GM18873 (cell line): Measurements from ENCODE around the gene RBMS1.

Source experiments
- ATAC-seq: cut with Tn5 transposase; IDR thresholded peaks from one replicate; pipeline ENCODE4 v1.9.1; 2021; ENCODE audit warnings: mild to moderate bottlenecking, moderate library complexity, moderate number of reproducible peaks; ENCODE audit not compliant: unreplicated experiment, low FRiP score

RBMS1 gene

DNA sequence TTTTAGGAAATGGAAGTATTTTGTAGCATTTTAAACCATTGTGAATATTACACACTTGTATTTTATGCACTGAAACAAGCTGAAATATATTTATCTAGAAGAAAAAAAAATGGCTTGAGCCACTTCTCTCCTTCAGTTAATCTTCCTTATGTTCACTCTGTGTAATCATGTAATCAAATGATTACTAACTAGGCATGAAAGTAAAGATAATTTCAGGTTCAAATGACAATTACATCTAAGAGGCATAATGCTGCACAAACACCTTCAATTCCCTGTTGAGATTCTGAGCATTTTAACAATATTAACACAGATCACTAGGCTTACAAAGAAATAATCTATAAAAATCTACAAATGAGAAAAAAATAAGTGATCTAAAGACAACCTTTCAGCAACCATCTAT is 173.9 kb downstream of the RBMS1 start:
- no peak for ATAC-seq

DNA sequence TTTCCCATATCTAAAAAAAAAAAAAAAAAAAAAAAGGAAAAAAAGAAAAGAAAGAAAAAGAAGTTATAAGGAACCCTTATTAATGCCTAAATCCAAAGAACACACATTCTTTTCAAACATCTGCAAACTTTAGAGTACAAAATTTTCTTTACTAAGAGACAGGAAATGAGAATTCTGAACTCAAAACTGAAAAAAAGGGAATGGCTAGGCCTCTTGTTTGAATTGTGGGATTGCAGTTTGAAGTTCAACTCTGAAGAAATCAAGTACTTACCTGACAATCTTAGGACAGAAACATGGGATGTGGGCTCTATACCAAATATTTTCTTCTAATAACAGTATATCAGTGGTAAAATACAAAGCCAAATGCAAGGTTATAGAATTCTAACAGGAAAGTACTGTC is 175.4 kb downstream of the RBMS1 start:
- ATAC-seq, result no peak

DNA sequence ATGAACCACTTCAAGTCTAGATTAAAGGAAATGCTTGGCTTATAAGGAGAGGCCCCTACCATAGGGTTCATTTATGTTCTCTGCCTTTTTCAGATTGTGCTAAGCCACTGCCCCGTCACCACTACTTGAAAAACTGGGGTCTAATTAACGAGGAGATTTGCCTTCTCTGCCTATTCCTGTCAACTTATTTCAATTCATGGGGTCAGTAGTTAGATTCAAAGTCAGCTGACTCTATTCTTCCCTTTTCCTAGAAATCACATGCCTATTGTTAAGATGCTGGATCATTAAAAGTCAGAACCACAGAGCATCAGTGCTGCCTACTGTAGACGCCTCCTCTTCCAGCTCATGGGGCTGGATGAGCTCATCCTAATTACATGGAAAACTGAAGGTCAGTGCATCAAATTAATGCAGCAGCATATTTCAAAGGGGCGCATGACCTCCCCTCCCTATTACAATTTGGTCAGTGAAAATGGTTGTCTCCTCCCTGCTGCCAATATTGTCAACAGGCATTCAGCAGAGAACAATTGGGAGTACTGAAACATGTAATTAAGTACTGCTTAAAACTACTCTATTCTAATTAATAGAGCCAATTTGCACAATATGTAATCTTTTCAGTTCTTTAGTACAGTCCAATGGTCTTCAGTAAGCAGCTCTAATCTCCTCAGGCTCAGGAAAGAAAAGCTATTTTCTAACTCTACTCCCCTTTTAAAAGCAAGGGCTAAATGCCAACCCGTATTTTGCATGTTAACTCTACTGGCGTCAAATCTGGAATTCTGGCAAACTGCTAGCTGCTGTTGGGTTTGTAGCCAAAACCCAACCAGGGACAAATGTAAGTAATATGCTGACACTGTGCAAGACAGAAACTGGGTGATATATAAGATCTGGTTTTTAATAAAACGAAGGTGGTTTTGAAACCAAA is 176.2 kb downstream of the RBMS1 start:
- ATAC-seq, result no peak

DNA sequence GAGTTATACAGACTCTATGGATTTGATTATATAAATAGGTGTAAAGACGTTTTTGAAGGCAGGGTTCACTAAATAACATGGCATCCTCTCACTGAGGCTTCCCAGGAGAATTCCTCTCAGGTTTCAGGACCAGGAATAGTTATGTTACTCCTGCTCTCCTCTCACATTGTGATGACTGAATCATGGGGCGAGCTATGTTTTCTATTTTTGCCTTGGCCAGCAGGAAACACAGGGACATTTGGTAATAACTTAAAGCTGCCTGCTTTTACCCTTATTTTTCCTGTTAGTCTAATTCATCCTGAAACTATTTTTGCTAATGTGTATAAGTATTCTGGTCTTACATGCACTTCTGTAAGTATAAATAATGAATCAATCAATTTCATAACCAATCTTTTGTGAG is 178.3 kb downstream of the RBMS1 start:
- ATAC-seq, result no peak

DNA sequence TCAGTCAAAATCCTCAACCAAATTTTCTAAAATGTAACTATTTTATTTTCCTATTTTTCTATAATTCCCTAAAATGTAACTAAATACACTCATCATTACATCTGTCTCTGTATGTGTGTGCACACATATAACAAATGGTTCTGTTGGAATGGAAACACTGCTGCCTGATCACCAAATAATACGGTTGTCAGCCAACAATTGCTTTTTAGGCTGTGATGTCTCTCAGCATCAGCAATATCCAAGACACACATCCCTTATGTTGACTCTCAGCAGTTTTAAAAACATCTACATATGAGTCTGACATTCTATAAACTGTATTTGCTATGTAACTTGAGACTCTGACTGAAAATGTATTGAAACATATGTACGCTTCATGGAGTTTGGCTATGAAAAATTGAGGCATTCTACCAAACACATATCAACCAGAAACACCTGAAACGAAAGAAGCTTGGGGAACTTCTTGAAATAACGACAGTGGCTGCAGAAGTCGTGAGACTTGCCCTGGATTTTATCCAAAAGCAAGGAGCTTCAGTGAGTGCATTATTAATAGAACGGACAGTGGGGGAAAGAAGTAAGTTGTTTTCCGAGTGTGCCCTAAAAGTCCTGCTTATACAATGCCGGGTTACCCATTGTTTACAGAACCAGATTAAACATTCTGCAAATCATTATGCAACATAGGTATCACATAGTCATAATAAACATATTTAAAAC is 183.3 kb downstream of the RBMS1 start:
- ATAC-seq, result no peak

DNA sequence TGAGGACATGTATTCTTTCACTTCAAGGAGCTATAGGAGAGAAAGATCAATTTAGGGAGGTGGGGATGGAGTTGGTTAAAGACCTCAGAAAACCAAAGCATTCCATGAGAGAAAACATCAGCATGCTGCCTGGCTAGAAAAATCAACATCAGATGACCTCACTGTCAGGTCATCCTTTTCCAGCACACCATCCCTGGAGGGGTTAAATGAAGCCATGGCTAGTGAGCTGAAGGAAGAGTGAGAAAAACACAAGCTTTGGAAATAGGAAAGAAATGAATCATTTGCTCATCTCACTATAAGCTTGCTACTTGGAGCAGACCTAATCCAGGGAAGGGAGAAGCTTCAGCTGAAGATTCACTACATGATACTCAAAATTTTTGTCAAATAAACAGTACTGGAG is 184.0 kb downstream of the RBMS1 start:
- no peak for ATAC-seq

DNA sequence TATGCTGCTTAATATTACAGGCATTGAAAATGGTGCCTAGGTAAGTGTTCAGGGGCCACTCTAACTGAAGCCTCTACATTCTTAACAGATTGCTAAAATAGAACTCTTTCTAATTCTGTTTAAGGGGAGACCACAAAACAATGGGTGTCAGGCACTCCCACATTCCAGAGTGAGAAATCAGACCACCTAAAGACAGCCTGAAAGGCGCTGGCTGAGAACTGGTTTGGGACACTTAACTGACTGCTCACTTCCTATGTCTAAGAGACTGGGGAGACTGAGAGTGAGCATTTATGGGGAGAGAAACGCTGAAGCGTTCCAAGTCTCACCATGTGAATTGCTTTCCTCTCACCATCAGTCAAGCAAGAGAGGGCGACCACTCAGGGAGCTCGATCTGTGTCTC is 184.7 kb downstream of the RBMS1 start:
- ATAC-seq, result no peak

DNA sequence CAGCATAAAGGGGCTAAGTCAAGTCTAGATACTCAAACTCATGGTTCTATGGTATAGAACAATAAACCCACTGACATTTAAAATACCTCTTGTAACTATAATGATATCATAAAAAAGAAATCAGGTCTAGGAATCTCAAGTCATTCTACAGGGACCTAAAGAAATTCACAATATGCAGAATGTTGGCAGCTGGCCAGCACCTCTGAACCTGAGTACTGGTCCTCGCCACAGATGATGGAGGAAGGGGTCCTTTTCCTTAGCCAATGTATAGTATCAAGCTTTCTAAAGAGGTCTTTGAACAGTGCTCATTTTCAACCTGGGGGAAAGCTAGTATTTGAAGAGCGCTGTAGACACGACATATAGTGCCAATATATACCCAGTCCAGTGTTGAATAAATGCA is 185.1 kb downstream of the RBMS1 start:
- no peak for ATAC-seq

DNA sequence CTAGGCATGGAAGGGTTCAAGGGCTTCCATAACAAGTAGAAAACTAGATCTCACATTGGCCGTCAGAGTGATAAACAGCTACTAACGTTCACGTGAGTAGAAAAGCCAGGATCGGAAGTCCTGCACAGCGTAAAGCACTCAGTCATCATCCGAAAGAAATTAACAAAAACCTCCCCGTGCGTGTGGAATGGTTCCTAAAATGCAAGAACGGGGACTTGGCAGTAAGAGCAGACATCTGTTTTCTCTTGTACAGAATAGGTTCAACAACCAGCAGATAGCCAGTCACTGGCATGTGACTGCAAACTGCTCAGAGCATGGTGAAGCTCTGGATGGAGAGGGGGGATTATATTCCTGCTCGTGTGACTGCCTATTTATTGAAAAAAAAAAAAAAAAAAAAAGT is 186.6 kb downstream of the RBMS1 start:
- no peak for ATAC-seq

DNA sequence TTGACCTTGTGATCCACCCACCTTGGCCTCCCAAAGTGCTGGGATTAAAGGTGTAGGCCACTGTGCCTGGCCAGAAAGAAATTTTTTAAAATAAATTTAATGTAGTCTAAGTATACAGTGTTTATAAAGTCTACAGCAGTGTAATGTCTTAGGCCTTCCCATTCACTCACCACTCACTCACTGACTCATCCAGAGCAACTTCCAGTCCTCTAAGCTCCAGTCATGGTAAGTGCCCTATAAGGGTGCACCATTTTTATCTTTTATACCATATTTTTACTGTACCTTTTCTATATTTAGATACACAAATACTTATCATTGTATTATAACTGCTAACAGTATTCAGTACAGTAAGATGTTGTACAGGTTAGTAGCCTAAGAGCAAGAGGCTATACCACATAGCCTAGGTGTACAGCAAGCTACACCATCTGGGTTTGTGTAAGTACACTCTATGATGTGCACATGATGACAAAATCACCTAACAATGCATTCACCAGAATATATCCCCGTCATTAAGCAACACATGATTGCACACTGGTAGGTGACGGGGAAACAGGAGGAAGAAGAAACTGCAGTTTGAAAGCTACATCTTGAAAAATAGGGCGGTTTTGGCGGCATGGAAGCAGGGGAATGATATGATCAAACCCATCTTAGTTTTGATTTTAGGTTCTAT is 188.4 kb downstream of the RBMS1 start:
- no peak for ATAC-seq

DNA sequence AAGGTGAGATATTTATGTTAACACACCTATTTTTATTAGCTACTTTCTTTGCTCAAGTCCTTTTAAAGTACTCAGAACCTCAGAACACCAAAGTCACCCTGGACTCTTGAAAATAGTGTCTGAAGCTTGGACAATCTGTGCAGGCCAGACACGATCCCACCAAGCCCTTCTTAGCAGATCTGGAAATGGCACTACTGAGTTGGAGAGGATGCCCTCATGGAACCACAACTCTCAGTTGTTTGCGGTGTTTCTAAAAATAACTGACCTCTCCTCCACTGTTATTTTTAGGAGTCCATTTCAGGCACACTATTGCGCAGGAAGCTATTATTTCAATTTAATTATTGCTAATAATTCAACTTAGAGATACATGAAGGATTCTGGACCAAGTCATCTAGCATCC is 190.1 kb downstream of the RBMS1 start:
- ATAC-seq, result no peak

DNA sequence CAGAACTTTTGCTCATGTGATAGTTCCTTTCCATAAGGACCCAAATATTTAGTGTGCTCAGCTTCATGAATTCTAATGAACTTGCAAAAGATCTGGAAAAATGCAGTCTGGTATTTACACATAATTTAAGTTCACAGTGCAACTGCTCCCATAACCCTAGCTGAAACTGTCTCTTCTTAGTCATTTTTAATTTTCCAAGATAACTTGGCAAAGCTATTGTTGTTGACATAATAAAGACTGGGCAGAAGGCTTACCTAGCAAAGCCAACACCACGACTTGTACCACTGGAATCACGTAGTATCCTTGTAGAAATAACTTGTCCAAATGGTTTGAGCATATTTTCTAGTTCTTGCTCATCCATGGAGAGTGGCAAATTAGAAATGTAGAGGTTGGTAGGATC is 190.5 kb downstream of the RBMS1 start:
- no peak for ATAC-seq

DNA sequence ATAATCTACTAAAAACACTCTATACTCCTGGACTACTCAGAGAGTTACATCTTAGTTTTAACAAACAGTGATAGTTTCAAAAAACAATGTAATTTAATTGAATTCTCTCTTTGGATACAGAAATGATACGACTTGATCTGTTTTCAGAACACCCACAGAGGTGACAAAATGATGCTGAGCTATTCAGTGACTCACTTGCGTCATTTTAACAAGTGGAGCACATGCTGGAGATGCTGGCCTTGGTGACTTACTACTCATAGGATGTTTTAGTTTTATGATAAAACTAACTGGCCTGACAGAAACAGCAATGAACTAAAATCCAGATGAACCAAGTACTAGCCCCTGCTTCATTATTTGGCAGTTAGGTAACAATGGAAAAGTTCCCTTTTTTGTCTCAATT is 192.2 kb downstream of the RBMS1 start:
- no peak for ATAC-seq

DNA sequence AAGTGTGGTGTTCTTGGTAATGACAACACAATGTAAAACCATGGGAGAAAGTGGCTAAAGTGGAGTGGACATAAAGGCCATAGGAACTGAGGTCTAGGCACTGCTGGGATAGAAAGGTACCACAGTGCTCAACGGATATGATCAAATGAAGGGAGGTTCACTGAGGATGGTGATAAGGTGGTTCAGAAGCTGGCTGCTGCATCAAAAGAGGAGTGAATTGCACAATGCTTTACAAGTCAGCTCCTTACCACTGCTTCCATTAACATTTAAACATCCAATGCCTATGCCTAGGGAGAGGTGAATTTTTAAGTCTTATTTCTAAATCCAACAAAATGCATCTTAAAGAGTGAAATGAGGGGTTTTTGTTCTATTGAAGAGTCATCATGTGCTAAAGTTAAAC is 193.4 kb downstream of the RBMS1 start:
- no peak for ATAC-seq

DNA sequence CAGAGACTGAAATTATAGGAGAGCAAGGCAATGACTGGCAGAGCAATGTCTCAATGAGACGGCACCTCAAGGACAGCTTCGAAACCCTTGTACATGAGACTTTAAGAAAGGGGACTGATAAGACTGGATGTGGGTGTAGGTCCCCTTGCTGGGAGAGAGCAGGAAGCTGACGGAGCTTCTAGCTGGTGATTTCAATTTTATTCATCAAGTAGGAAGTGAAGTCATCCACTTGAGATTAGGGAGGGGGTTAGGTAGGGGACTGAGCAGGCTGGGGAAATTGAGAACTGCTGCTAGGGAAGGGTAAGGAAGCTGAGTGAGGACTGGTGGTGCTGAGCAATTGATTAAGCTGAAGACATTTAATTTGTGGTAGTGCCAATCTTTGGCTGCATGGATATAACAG is 194.1 kb downstream of the RBMS1 start:
- ATAC-seq, result no peak

DNA sequence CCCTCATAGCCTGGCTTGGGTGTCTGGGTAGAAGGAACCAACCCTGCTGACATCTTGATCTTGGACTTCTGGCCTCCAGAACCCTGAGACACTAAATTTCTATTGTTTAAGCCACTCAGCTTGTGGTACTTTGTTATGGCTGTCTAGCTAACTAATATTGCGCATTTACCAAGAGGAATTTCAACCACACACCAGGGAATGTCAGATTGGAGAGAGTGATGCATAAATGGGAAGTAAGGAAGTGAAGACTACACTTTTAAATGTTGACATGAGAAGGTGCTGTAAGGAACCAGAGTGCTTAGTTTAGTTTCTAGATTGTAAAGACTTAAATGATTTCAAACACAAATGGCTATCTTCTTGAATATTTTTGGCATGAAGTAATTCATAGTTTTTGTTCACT is 194.6 kb downstream of the RBMS1 start:
- no peak for ATAC-seq

DNA sequence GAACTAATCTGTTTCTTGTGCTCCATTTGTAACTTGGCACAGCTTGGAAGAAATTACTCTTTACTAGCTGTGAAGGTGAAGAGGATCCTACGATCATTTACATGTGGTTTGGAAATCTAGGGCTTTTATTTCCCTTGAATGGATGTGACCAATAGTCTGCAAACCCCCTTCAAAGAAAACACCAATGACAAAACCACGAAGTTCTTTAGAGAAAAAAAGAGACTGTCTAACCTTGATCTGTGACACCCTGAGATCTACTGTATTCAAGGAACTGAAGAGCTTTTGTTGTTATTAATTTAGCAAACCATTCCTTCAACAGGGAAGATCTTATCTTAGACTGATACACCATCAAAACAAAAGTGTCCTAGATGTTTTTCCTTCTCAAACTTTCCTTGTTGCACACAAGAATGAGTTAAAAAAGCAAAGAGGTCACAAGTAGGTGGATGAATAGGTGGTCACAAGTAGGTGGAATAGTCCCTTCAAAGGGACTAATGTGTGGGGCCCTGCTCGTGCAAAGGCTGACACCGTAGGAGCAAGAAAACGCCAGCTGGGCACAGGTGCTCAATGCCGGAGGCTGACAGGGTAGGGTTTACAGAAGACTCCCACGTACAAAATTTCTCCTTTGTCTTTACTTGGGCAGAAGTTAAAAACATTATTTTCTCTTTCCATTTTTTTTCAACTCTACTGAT is 197.9 kb downstream of the RBMS1 start:
- ATAC-seq, result no peak

DNA sequence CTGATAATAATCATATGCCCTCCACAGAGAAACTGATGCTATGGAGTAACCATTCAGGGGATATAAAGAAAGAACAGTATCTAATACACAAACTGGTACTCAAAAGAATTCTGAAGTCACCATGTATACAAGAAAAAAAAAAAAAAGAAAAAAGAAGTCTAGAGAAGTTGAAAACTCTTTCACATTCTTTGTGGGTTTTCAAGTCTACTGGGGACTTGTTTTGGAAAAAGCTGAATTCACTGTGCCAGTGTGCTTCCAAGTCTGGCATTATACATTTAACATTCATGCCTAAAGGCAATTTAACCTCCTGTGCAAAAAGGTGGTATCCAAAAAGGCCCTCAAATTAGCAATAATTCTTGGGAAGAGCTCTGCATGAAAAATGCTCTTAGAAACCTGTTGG is 198.7 kb downstream of the RBMS1 start:
- no peak for ATAC-seq

DNA sequence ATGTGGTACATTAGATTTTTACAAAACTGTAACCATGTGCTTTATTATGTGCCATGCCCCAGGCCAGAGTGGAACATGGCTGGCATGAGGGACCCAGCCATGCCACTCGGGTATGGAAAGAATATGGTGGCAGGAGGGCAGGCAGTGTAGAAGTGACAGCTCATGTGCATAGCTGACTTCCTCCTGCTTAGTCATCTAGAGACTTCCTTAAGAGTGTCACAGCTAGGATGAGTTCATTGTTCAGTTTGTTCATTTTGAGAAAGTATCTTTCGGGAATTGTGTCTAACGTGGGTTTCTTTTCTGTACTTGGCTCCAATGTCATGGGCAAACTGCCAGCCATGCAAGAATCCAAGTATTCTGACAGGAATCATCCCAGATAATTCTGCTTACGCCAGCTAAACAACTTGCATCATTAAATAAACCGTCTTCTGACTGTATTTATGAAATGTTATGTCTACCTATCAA is 199.2 kb downstream of the RBMS1 start:
- peak; percentile 73 for ATAC-seq

DNA sequence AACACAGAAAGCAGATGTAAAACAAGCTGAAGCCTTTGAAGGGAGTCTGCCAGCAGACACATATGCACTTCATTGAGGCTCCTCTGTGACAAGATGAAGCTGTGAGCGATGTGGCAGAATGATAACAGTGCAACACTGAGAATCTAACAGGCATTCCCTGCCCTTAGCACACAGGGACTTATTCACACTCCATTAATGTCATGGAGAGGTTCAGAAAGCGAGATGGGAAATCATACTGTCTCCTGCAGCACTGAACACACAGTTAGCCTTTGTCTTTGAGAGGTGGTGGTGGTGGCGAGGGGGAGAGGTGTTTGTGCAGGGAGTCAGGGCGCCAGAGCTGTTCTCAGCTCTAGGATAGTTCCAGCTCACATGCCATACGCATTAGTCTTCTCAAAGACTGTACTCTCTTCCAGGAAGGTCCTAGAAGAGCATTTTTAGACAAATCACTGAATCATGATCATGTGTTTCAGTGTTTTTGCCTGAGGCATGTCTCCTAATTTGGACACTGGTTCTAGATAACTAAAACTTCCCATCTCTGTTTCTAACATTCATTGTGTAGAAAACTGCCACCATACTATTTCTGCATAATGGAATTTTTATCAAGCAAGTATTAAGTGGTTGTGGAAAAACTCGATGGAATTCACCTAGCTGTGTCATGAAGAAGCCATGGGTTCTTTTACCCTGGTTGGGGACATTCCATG is 200.1 kb downstream of the RBMS1 start:
- ATAC-seq, result no peak
